Activated T-cell treated with anti-CD3 and anti-CD28 coated beads, Interleukin-2, amount 50 U/mL, for 72 hours (primary cell): Measurements from ENCODE around the gene TMA7B. TPM values are rescaled to one million over a fixed set of nuclear protein-coding genes. Genes with fewer than 3 reads are reported as not detected.
A peak's percentile ranks its signal among the peaks of the same experiment; 100 is the strongest.

ENCODE experiments used
- ATAC-seq, 2 donors: fragments of 150-1000 bp; cut with Tn5 transposase; replicated peaks in 1 of 2; 2 replicates each; pipeline ENCODE4 v1.10.0; 2021; ENCODE audit warnings: moderate library complexity in 2 of 2, mild to moderate bottlenecking in 1 of 2
- DNase-seq, 2 donors: peaks; one replicate each; pipeline ENCODE4 v3.0.0; 2021 to 2022; ENCODE audit warnings: mixed read lengths in 1 of 2
- H3K27ac Mint-ChIP-seq: one replicate; pipeline ENCODE4 v1.8.0; 2022; ENCODE audit warnings: mild to moderate bottlenecking, moderate library complexity, mixed read lengths
- H3K27me3 Mint-ChIP-seq: one replicate; pipeline ENCODE4 v1.8.0; 2022; ENCODE audit warnings: low read depth, mixed read lengths
- H3K36me3 Mint-ChIP-seq, 2 donors: one replicate each; pipeline ENCODE4 v1.8.0; 2022; ENCODE audit warnings: mixed read lengths in 2 of 2, mild to moderate bottlenecking in 1 of 2; ENCODE audit not compliant: insufficient read depth in 2 of 2
- H3K4me1 Mint-ChIP-seq: one replicate; pipeline ENCODE4 v1.8.0; 2022; ENCODE audit warnings: low read depth, mixed read lengths
- H3K4me3 Mint-ChIP-seq, 2 donors: one replicate each; pipeline ENCODE4 v1.8.0; 2022; ENCODE audit warnings: mild to moderate bottlenecking in 2 of 2, mixed read lengths in 2 of 2, moderate library complexity in 2 of 2
- H3K9me3 Mint-ChIP-seq, 2 donors: one replicate each; pipeline ENCODE4 v1.8.0; 2022; ENCODE audit warnings: mixed read lengths in 2 of 2
- total RNA-seq, 2 donors: library from RNA; stranded (reverse); gene quantifications; one replicate each; pipeline ENCODE4 v1.2.3, GENCODE V29; 2022

Gene TMA7B
- total RNA-seq, 2 donors from 2014 or later: 1.4 to 2.5 TPM

GRCh38 chr22:39925273-39925672 is 34.9 kb upstream of the TMA7B start:
- H3K27ac Mint-ChIP-seq: peak overlapping the region; percentile 91
- H3K36me3 Mint-ChIP-seq: peaks cover 0 to 3% of the 10 kb centered on the region in 2 donors
- H3K9me3 Mint-ChIP-seq: no peaks in the 10 kb centered on the region
- H3K27me3 Mint-ChIP-seq: no peaks in the 10 kb centered on the region
- no peak overlapping the region for H3K4me3 Mint-ChIP-seq
- ATAC-seq (no peak), DNase-seq (no peak)
- peaks cover 63% of the 10 kb centered on the region for H3K4me1 Mint-ChIP-seq

- H3K9me3 Mint-ChIP-seq: no peaks in the 10 kb centered on the region
- H3K36me3 Mint-ChIP-seq: peaks cover 0 to 3% of the 10 kb centered on the region in 2 donors
- peaks cover 54% of the 10 kb centered on the region for H3K4me1 Mint-ChIP-seq
- H3K4me3 Mint-ChIP-seq: no peak overlapping the region
- H3K27me3 Mint-ChIP-seq: no peaks in the 10 kb centered on the region
- no peak for DNase-seq
- peak overlapping the region; percentile 91 for H3K27ac Mint-ChIP-seq
- ATAC-seq: peak; percentile 4 to 27
Measured at GRCh38 chr22:39925909-39926679, 34.1 kb upstream of the TMA7B start.

GRCh38 chr22:39926753-39927152 is 33.4 kb upstream of the TMA7B start:
- ATAC-seq (no peak), DNase-seq (no peak)
- H3K27ac Mint-ChIP-seq: peak overlapping the region; percentile 91
- peaks cover 48% of the 10 kb centered on the region for H3K4me1 Mint-ChIP-seq
- H3K27me3 Mint-ChIP-seq: no peaks in the 10 kb centered on the region
- H3K4me3 Mint-ChIP-seq: no peak overlapping the region
- H3K36me3 Mint-ChIP-seq: peaks cover 0 to 3% of the 10 kb centered on the region in 2 donors
- H3K9me3 Mint-ChIP-seq: no peaks in the 10 kb centered on the region

- H3K4me3 Mint-ChIP-seq: no peak overlapping the region
- H3K27me3 Mint-ChIP-seq: no peaks in the 10 kb centered on the region
- peaks cover 40% of the 10 kb centered on the region for H3K4me1 Mint-ChIP-seq
- no peak overlapping the region for H3K27ac Mint-ChIP-seq
- ATAC-seq: peak; percentile 53 to 56
- no peaks in the 10 kb centered on the region for H3K36me3 Mint-ChIP-seq
- H3K9me3 Mint-ChIP-seq: no peaks in the 10 kb centered on the region
- DNase-seq: peak in 1 of 2 donors; percentile 54
Measured at GRCh38 chr22:39927544-39927943, 32.7 kb upstream of the TMA7B start.

GRCh38 chr22:39928536-39929520 is 31.4 kb upstream of the TMA7B start:
- DNase-seq (no peak), ATAC-seq (peak; percentile 26 to 34)
- Mint-ChIP-seq H3K27ac (no peak overlapping the region), H3K4me1 (peaks cover 40% of the 10 kb centered on the region), H3K4me3 (no peak overlapping the region), H3K27me3 (no peaks in the 10 kb centered on the region), H3K36me3 (no peaks in the 10 kb centered on the region), H3K9me3 (no peaks in the 10 kb centered on the region)

GRCh38 chr22:39931251-39931650 is 28.9 kb upstream of the TMA7B start:
- Mint-ChIP-seq H3K4me3 (no peak overlapping the region), H3K4me1 (peaks cover 40% of the 10 kb centered on the region), H3K27me3 (no peaks in the 10 kb centered on the region), H3K27ac (no peak overlapping the region), H3K9me3 (no peaks in the 10 kb centered on the region), H3K36me3 (no peaks in the 10 kb centered on the region)
- DNase-seq: no peak
- ATAC-seq: peak; percentile 16 to 26

- no peaks in the 10 kb centered on the region for H3K9me3 Mint-ChIP-seq
- no peak for DNase-seq
- H3K4me3 Mint-ChIP-seq: peak overlapping the region in 1 of 2 donors; percentile 69
- H3K36me3 Mint-ChIP-seq: no peaks in the 10 kb centered on the region
- H3K27ac Mint-ChIP-seq: peak overlapping the region; percentile 78
- H3K4me1 Mint-ChIP-seq: peaks cover 46% of the 10 kb centered on the region
- ATAC-seq: no peak
- H3K27me3 Mint-ChIP-seq: no peaks in the 10 kb centered on the region
Measured at GRCh38 chr22:39932166-39932565, 28.0 kb upstream of the TMA7B start.

GRCh38 chr22:39932918-39933649 is 27.1 kb upstream of the TMA7B start:
- H3K27ac Mint-ChIP-seq: peak overlapping the region; percentile 92
- ATAC-seq (peak; percentile 46 to 57), DNase-seq (peak; percentile 77 to 78)
- no peaks in the 10 kb centered on the region for H3K27me3 Mint-ChIP-seq
- no peaks in the 10 kb centered on the region for H3K36me3 Mint-ChIP-seq
- H3K4me3 Mint-ChIP-seq: peak overlapping the region; percentile 79 to 98
- no peaks in the 10 kb centered on the region for H3K9me3 Mint-ChIP-seq
- H3K4me1 Mint-ChIP-seq: peaks cover 55% of the 10 kb centered on the region

GRCh38 chr22:39933741-39934140 is 26.5 kb upstream of the TMA7B start:
- Mint-ChIP-seq H3K4me3 (peak overlapping the region; percentile 79 to 98), H3K27me3 (no peaks in the 10 kb centered on the region), H3K4me1 (peaks cover 62% of the 10 kb centered on the region), H3K27ac (peak overlapping the region; percentile 92), H3K36me3 (no peaks in the 10 kb centered on the region), H3K9me3 (no peaks in the 10 kb centered on the region)
- DNase-seq: no peak
- ATAC-seq: peak; percentile 6 to 15

- no peaks in the 10 kb centered on the region for H3K9me3 Mint-ChIP-seq
- H3K4me3 Mint-ChIP-seq: peak overlapping the region; percentile 79 to 98
- H3K27me3 Mint-ChIP-seq: no peaks in the 10 kb centered on the region
- DNase-seq (no peak), ATAC-seq (no peak)
- no peaks in the 10 kb centered on the region for H3K36me3 Mint-ChIP-seq
- peaks cover 76% of the 10 kb centered on the region for H3K4me1 Mint-ChIP-seq
- H3K27ac Mint-ChIP-seq: peak overlapping the region; percentile 92
Measured at GRCh38 chr22:39935116-39935515, 25.1 kb upstream of the TMA7B start.

- Mint-ChIP-seq H3K4me3 (peak overlapping the region; percentile 79 to 98), H3K4me1 (peaks cover 81% of the 10 kb centered on the region), H3K36me3 (no peaks in the 10 kb centered on the region), H3K27me3 (no peaks in the 10 kb centered on the region), H3K27ac (peak overlapping the region; percentile 92), H3K9me3 (no peaks in the 10 kb centered on the region)
- DNase-seq: no peak
- ATAC-seq: no peak
Measured at GRCh38 chr22:39935612-39936011, 24.6 kb upstream of the TMA7B start.

GRCh38 chr22:39936523-39937145 is 23.6 kb upstream of the TMA7B start:
- no peaks in the 10 kb centered on the region for H3K9me3 Mint-ChIP-seq
- ATAC-seq (no peak), DNase-seq (no peak)
- peaks cover 91% of the 10 kb centered on the region for H3K4me1 Mint-ChIP-seq
- peak overlapping the region; percentile 98 for H3K27ac Mint-ChIP-seq
- H3K27me3 Mint-ChIP-seq: no peaks in the 10 kb centered on the region
- H3K36me3 Mint-ChIP-seq: no peaks in the 10 kb centered on the region
- H3K4me3 Mint-ChIP-seq: peak overlapping the region; percentile 79 to 98
